GM13976 (cell line): ENCODE measurements around the gene CCDC141.

Experiments used
- DNase-seq: peaks from one replicate; pipeline ENCODE4 v3.0.0; 2012; ENCODE audit warnings: low spot score
- in situ Hi-C: fragments of 300-500 bp; cut with MboI; formaldehyde crosslinking; loops from one replicate; pipeline ENCODE4 v1.12.0; 2022; ENCODE audit warnings: low sequenced_read_pairs, mixed read lengths, inconsistent platforms; ENCODE audit not compliant: unreplicated experiment
- TF ChIP-seq, protein P1 (sequence below): IDR thresholded peaks from 2 replicates; pipeline ENCODE4 v1.5.1; 2012; ENCODE audit warnings: borderline replicate concordance, mild to moderate bottlenecking; ENCODE audit not compliant: insufficient read depth; ENCODE audit errors: extremely low read depth, missing control alignments, control extremely low read depth

Gene CCDC141

DNA sequence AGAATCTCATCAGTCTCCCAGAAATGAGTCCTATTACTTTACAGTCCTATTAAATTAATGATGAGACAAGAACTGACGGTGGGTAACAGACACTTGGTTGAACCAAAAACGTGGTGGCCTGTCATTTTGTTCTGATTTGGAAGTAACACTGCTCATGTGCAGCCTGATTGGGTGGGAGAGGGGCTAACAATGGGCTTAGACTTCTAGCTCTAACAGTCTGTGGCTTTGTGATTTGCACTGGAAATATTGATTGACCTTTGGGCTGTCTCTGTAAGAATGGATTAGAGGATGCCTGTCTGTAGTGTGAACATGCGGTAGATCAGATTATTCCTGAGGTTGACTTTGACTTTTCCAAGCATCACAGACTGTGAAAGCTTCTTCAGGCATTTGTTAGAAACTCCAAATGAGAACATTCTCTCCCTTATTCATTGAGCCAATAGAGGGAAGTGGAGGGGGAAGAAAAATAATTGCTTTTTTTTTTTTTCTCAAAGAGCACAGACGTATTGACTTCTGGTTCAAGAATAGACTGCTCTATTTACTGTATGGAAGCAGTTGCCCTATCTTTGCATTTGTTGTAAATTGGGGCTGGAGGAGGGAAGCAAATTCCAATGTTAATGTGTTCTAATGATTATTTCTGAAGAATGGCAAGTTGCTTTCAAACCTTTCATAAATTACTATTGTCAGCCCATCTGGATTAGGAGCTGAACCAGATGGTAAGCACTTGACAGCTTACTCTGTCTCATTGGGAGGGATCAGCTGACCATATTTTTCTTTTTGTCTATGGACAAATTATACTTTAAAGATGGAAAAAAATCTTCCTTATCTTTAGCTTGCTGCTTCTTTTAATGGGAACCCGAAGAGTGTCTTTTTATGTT lies 156.9 kb downstream of the CCDC141 start:
- in situ Hi-C loops = no loop called here
- TF ChIP-seq, protein P1, sequence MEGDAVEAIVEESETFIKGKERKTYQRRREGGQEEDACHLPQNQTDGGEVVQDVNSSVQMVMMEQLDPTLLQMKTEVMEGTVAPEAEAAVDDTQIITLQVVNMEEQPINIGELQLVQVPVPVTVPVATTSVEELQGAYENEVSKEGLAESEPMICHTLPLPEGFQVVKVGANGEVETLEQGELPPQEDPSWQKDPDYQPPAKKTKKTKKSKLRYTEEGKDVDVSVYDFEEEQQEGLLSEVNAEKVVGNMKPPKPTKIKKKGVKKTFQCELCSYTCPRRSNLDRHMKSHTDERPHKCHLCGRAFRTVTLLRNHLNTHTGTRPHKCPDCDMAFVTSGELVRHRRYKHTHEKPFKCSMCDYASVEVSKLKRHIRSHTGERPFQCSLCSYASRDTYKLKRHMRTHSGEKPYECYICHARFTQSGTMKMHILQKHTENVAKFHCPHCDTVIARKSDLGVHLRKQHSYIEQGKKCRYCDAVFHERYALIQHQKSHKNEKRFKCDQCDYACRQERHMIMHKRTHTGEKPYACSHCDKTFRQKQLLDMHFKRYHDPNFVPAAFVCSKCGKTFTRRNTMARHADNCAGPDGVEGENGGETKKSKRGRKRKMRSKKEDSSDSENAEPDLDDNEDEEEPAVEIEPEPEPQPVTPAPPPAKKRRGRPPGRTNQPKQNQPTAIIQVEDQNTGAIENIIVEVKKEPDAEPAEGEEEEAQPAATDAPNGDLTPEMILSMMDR = no peak
- DNase-seq = no peak

DNA sequence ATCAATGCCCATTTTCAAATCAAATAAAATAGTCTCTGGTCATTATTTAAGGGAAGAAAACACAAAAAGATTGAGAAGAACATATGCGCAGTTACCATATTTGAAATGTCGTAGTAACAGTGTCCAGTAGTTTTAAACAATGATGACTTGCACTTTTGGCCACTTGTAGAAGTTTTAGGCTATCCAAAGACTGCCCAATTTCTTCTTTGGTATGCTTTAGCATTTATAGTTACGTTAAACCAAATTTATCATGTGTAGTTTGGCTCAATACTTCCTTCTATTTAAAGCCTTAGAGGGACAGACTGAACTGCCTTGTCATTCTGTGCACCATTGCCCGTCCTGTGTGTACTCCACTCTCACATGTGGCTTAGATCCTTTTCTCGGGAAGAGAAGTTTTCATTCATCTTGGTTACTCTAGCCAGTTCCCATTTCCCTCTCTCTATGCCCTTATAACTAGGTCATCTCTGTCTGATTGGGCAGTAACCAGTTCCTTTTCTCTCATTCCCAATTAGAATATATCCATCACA lies 157.9 kb downstream of the CCDC141 start:
- no peak for DNase-seq
- in situ Hi-C loops = no loop called here
- TF ChIP-seq, protein P1 = no peak

DNA sequence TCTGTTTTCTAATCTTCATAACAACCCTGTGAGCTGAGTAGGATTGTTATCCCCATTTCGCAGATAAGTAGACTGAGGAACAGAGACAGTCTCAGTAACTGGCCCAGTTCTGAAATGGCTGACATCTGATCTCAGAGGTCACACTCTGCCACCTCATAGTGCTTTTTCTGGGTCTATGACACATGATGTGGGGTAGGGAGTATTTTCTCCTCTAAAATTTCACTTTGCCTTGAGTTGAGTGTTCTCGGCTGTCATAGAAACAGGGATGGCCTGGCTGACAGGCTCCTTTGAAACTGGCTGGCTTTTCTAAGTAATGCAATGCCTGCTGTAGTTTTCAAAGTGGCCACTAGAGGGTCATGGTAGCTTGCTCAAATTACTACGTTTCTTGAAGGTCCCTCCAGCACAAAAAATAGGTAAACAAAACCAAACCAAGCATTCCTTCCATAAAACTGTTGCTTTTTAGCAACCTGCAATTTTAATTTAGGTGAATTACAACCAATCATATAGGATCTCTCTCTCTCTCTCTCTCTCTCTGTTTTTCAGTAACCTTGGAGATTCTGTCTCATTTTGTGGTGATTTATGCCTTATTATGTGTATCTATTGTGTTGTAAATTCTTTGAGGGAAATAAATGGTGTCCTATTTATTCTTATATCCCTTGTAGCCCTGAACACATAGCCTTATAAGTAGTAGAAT lies 158.5 kb downstream of the CCDC141 start:
- in situ Hi-C loops = no loop called here
- TF ChIP-seq, protein P1 = peak; percentile 74
- DNase-seq = peak; percentile 19

DNA sequence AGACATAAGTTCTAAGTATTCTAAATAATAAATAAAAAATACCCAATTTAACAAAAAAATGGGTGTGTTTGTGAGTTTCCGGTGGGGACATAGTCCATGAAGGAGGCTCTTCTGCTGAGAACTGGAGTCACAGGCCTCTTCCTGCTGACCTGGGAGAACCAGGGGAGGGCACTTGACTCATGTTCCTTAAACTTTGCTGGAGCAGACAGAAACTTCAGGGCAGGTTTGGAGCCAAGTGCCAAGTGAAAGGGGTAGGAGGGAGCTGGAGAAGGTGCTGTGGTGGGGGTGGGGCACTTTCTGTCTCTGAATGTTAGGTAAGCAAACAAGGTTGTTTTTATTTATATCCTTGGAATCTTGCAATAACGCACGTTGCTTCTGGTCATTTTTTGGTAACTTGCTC lies 163.9 kb downstream of the CCDC141 start:
- no peak for DNase-seq
- in situ Hi-C loops = loop anchor here (10.0 kb wide), 1 partner anchor 239 kb away; no protein-coding TSS in a partner anchor
- TF ChIP-seq, protein P1 = no peak

DNA sequence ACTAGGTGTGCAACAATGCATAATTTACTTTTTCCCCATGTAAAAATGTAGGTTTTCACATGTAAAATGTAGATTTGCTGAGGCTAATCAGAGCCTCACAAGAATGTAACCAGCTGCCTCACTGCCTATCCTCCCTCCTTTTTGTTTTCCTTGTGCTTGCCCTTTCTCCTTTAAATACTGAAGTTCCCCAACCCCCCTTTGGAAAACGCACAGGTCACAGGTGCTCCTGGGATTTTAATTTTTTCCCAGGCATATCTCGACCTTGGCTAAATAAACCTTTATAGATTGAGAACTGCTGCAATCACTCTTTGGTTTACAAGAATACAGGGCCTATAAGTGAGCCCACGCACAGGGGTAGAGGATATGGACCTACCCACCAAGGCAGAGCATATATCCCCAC lies 165.5 kb downstream of the CCDC141 start:
- TF ChIP-seq, protein P1 = no peak
- no peak for DNase-seq
- in situ Hi-C loops = loop anchor here (10.0 kb wide), 1 partner anchor 240 kb away; no protein-coding TSS in a partner anchor

DNA sequence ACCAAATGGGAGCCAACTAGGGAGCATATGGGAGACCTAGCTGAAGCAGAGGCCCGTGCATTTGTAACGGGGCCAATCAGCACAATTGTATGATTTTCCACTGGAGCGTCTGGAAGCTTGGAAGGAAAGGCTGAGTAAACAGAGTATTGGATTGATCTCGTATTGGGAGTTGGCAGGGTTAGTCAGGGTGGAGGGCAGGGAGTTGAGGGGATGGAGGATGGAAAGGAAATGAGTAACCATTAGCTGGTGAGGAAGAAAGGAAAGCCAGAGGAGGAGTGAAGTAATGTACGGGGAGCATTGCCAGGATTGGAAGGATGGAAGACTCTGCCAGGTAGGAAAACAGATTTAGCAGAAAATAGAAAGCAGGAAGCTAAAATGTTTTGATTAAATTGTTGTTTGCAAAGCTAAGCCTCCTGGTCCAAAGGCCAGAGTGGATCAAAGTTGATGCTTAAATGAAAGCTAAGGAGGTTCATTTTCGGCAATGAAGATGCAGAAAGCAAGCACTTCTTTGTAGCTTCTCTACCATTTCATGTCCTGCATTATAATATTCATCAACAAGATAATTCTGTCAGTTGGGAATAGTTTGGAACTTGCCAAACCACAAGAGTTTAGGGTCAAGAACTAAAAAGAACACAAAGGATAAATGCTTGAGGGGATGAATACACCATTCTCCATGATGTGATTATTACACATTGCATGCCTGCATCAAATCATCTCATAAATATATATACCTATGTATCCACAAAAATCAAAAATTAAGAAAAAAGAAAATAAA lies 167.1 kb downstream of the CCDC141 start:
- TF ChIP-seq, protein P1 = no peak
- no peak for DNase-seq
- in situ Hi-C loops = loop anchor here (10.0 kb wide), 1 partner anchor 242 kb away; no protein-coding TSS in a partner anchor
